NCI-H1417 (cell line): ENCODE data around the gene FAM98B.

ENCODE experiments used
- DNase-seq, 3 experiments: peaks; one replicate each; lab custom pipeline; 2025; lab: John Stamatoyannopoulos, UW

The FAM98B gene

GRCh38 chr15:38507570-38507969 is 53.6 kb downstream of the FAM98B start:
- DNase-seq = peak in 1 of 3 experiments; percentile 8

- DNase-seq = no peak
Observed at GRCh38 chr15:38508647-38509046, 54.7 kb downstream of the FAM98B start.

GRCh38 chr15:38509152-38509551 is 55.2 kb downstream of the FAM98B start:
- DNase-seq = no peak

- peak in 2 of 3 experiments; percentile 4 to 28 for DNase-seq
Observed at GRCh38 chr15:38512901-38513300, 59.0 kb downstream of the FAM98B start.

GRCh38 chr15:38514601-38515000 is 60.7 kb downstream of the FAM98B start:
- DNase-seq = peak in 1 of 3 experiments; percentile 12

GRCh38 chr15:38516626-38517025 is 62.7 kb downstream of the FAM98B start:
- DNase-seq = no peak

- no peak for DNase-seq
Observed at GRCh38 chr15:38517312-38517975, 63.5 kb downstream of the FAM98B start.

GRCh38 chr15:38518084-38518483 is 64.2 kb downstream of the FAM98B start:
- no peak for DNase-seq

GRCh38 chr15:38520035-38520434 is 66.1 kb downstream of the FAM98B start:
- no peak for DNase-seq

GRCh38 chr15:38521316-38521715 is 67.4 kb downstream of the FAM98B start:
- no peak for DNase-seq

GRCh38 chr15:38522922-38523321 is 69.0 kb downstream of the FAM98B start:
- peak in 1 of 3 experiments; percentile 24 for DNase-seq

GRCh38 chr15:38524156-38524555 is 70.2 kb downstream of the FAM98B start:
- no peak for DNase-seq

GRCh38 chr15:38525489-38525888 is 71.6 kb downstream of the FAM98B start:
- DNase-seq = no peak

- no peak for DNase-seq
Observed at GRCh38 chr15:38526158-38526557, 72.2 kb downstream of the FAM98B start.

GRCh38 chr15:38528294-38528693 is 74.4 kb downstream of the FAM98B start:
- DNase-seq = no peak

- DNase-seq = no peak
Observed at GRCh38 chr15:38530113-38530512, 76.2 kb downstream of the FAM98B start.

- DNase-seq = no peak
Observed at GRCh38 chr15:38531509-38531908, 77.6 kb downstream of the FAM98B start.

- DNase-seq = no peak
Observed at GRCh38 chr15:38532728-38533127, 78.8 kb downstream of the FAM98B start.

- no peak for DNase-seq
Observed at GRCh38 chr15:38533416-38533915, 79.5 kb downstream of the FAM98B start.

- no peak for DNase-seq
Observed at GRCh38 chr15:38533926-38534325, 80.0 kb downstream of the FAM98B start.

GRCh38 chr15:38534691-38535090 is 80.8 kb downstream of the FAM98B start:
- DNase-seq = no peak

- no peak for DNase-seq
Observed at GRCh38 chr15:38535491-38536200, 81.7 kb downstream of the FAM98B start.

- no peak for DNase-seq
Observed at GRCh38 chr15:38536201-38536676, 82.3 kb downstream of the FAM98B start.
